Breast epithelium (tissue), 3 donors: ENCODE data around the gene RYK.

ENCODE experiments used
- POLR2A ChIP-seq: fragments of 450-650 bp; IDR thresholded peaks from one replicate; pipeline ENCODE4 v1.6.1; 2016; ENCODE audit warnings: antibody characterized with exemption, mild to moderate bottlenecking, moderate library complexity
- POLR2AphosphoS5 ChIP-seq, 3 donors: sonication (generic); formaldehyde crosslinking; IDR thresholded peaks; one replicate each; pipeline ENCODE4 v1.6.1; 2017; ENCODE audit warnings: antibody characterized with exemption in 3 of 3
- TF ChIP-seq, protein P1 (sequence below), 3 donors: fragments of 450-650 bp; IDR thresholded peaks; one replicate each; pipeline ENCODE4 v1.5.1; 2016 to 2017; ENCODE audit warnings: antibody characterized with exemption in 3 of 3, mild to moderate bottlenecking in 3 of 3, moderate library complexity in 3 of 3

GRCh38 chr3:134145183-134145582 is 105.5 kb downstream of the RYK start:
- TF ChIP-seq, protein P1, sequence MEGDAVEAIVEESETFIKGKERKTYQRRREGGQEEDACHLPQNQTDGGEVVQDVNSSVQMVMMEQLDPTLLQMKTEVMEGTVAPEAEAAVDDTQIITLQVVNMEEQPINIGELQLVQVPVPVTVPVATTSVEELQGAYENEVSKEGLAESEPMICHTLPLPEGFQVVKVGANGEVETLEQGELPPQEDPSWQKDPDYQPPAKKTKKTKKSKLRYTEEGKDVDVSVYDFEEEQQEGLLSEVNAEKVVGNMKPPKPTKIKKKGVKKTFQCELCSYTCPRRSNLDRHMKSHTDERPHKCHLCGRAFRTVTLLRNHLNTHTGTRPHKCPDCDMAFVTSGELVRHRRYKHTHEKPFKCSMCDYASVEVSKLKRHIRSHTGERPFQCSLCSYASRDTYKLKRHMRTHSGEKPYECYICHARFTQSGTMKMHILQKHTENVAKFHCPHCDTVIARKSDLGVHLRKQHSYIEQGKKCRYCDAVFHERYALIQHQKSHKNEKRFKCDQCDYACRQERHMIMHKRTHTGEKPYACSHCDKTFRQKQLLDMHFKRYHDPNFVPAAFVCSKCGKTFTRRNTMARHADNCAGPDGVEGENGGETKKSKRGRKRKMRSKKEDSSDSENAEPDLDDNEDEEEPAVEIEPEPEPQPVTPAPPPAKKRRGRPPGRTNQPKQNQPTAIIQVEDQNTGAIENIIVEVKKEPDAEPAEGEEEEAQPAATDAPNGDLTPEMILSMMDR (IDR thresholded peaks at IDR 0.05): no peak
- TF ChIP-seq POLR2A (no peak), POLR2AphosphoS5 (IDR thresholded peaks at IDR 0.05) (no peak)
